Measurements from ENCODE around the gene AUP1.
"Not testable (repeated sequence)": the region's sequence is repeated elsewhere in the genome, so short reads cannot be mapped to it uniquely, and the experiment has no call there.

The AUP1 gene

GRCh38 chr2:74529357-74530238, at the start of gene AUP1, which contains the start of gene HTRA2:
Gene AUP1, minus strand, starts transcription at chr2:74529706. Its CDS starts 77 bp downstream, at chr2:74529629.
Gene HTRA2, plus strand, starts transcription at chr2:74529933. Its CDS starts 74 bp downstream, at chr2:74530007.
- DNase-seq: peak; percentile 88

GRCh38 chr2:74578408-74578807, 48.9 kb upstream of the AUP1 start:
- DNase-seq: no peak

- no peak for DNase-seq
These were observed 47.9 kb upstream of the AUP1 start for GRCh38 chr2:74577448-74577847.

GRCh38 chr2:74576863-74577229, 47.3 kb upstream of the AUP1 start:
- DNase-seq: no peak

GRCh38 chr2:74576211-74576862, 46.8 kb upstream of the AUP1 start:
- no peak for DNase-seq

GRCh38 chr2:74575320-74575719, 45.8 kb upstream of the AUP1 start:
- DNase-seq: no peak

GRCh38 chr2:74573747-74574562, 44.4 kb upstream of the AUP1 start:
- DNase-seq: no peak

- no peak for DNase-seq
These were observed 42.8 kb upstream of the AUP1 start for GRCh38 chr2:74572178-74572925.

GRCh38 chr2:74571058-74571457, 41.6 kb upstream of the AUP1 start:
- no peak for DNase-seq

GRCh38 chr2:74569686-74570085, 40.2 kb upstream of the AUP1 start:
- no peak for DNase-seq

- DNase-seq: no peak
These were observed 38.4 kb upstream of the AUP1 start for GRCh38 chr2:74567881-74568280.

GRCh38 chr2:74566754-74567085, 37.2 kb upstream of the AUP1 start:
- no peak for DNase-seq

- DNase-seq: no peak
These were observed 36.7 kb upstream of the AUP1 start for GRCh38 chr2:74566076-74566753.

GRCh38 chr2:74564222-74564621, 34.7 kb upstream of the AUP1 start:
- no peak for DNase-seq

GRCh38 chr2:74562126-74562775, 32.7 kb upstream of the AUP1 start:
- DNase-seq: no peak

- not testable (repeated sequence) for DNase-seq
These were observed 31.5 kb upstream of the AUP1 start for GRCh38 chr2:74561022-74561421.

- no peak for DNase-seq
These were observed 31.1 kb upstream of the AUP1 start for GRCh38 chr2:74560591-74560990.

- DNase-seq: no peak
These were observed 30.4 kb upstream of the AUP1 start for GRCh38 chr2:74559912-74560311.

- DNase-seq: no peak
These were observed 29.1 kb upstream of the AUP1 start for GRCh38 chr2:74558284-74559230.

- no peak for DNase-seq
These were observed 27.4 kb upstream of the AUP1 start for GRCh38 chr2:74556831-74557370.

All from stimulated activated CD4-positive, alpha-beta T cell treated with anti-CD3 and anti-CD28 coated beads, Interleukin-4, amount 100 ng/mL, for 1 hour (primary cell).